ENCODE measurements around the gene CD55. TPM values are rescaled to one million over a fixed set of nuclear protein-coding genes. Genes with fewer than 3 reads are reported as not detected.

CD55 gene
- total and polyA plus RNA-seq, 2 of the 8 experiments (the other 6 are each of a cell fraction or from before 2014, with no cell fraction given): 20.1 to 22.8 TPM

- TF ChIP-seq POLR2AphosphoS5 (IDR thresholded peaks at IDR 0.05; ENCODE audit: low read depth, low read length) (no peak), MAFK (IDR thresholded peaks at IDR 0.05; ENCODE audit: low read depth, low read length) (no peak), CREB1 (IDR thresholded peaks at IDR 0.05) (no peak), SRF (IDR thresholded peaks at IDR 0.05; ENCODE audit: low read depth, low read length) (no peak)
- Histone ChIP-seq H2BK12ac (ENCODE audit: low read depth, low read length) (no peak overlapping the region), H2BK20ac (ENCODE audit: low read length) (no peak overlapping the region), H3K79me1 (ENCODE audit: low read depth, low read length) (no peaks in the 10 kb centered on the region), H3K4me3 (ENCODE audit: extremely low read depth in 1 of 4, insufficient read depth in 2 of 4, low read depth in 3 of 4, low read length in 4 of 4) (no peak overlapping the region), H3K27ac (ENCODE audit: low read depth, low read length) (no peak overlapping the region), H2BK120ac (replicated peaks; ENCODE audit: low read depth, low read length) (no peak overlapping the region), H4K5ac (ENCODE audit: insufficient read length, low read depth, low read length) (no peak overlapping the region), H3K4me1 (replicated peaks in 1 of 4; ENCODE audit: control insufficient read depth in 3 of 4, insufficient read depth in 4 of 4, low read length in 3 of 4) (peaks cover 2 to 6% (median 6%) of the 10 kb centered on the region in 4 experiments; a peak in 4 of 7 replicates), H3K36me3 (ENCODE audit: control insufficient read depth in 2 of 4, insufficient read depth in 4 of 4, low read length in 3 of 4) (no peaks in the 10 kb centered on the region; a peak in 1 of 8 replicates), H3K23me2 (ENCODE audit: low read depth, low read length) (peaks cover 4% of the 10 kb centered on the region), H2BK5ac (ENCODE audit: low read depth, low read length) (no peak overlapping the region), H3K4ac (replicated peaks; ENCODE audit: insufficient read length, low read depth, low read length) (no peak overlapping the region), H4K91ac (replicated peaks; ENCODE audit: insufficient read length, low read length) (no peak overlapping the region), H2AK5ac (ENCODE audit: low read depth, low read length) (no peak overlapping the region), H4K8ac (ENCODE audit: extremely low read depth, insufficient read depth, low read length) (no peak overlapping the region), H3K27me3 (replicated peaks in 1 of 4; ENCODE audit: control insufficient read depth in 3 of 4, extremely low read depth in 1 of 4, insufficient read depth in 3 of 4, low read length in 3 of 4) (no peaks in the 10 kb centered on the region), H2AFZ (ENCODE audit: low read length) (no peak overlapping the region), H3K23ac (ENCODE audit: insufficient read length) (no peak overlapping the region), H3K79me2 (ENCODE audit: control insufficient read depth in 1 of 2, insufficient read depth in 2 of 2, low read length in 2 of 2) (no peaks in the 10 kb centered on the region), H3K4me2 (ENCODE audit: insufficient read depth in 1 of 2, low read depth in 2 of 2, low read length in 2 of 2) (no peak overlapping the region), H3K14ac (ENCODE audit: insufficient read length) (no peak overlapping the region), H2BK15ac (ENCODE audit: low read length) (no peak overlapping the region), H4K20me1 (replicated peaks in 1 of 2; ENCODE audit: control insufficient read depth in 1 of 2, insufficient read depth in 2 of 2, low read length in 2 of 2) (peaks cover 0 to 3% of the 10 kb centered on the region in 2 experiments), H3K9me3 (ENCODE audit: insufficient read depth in 2 of 2, low read depth in 1 of 2, low read length in 1 of 2) (no peaks in the 10 kb centered on the region), H3K18ac (ENCODE audit: extremely low read depth, low read length) (no peak overlapping the region), H3K9ac (replicated peaks in 1 of 4; ENCODE audit: extremely low read depth in 1 of 4, low read depth in 3 of 4, low read length in 3 of 4) (no peak overlapping the region), H3K56ac (replicated peaks; ENCODE audit: insufficient read length, low read depth, low read length) (no peak overlapping the region)
- FAIRE-seq (no peak), DNase-seq (ENCODE audit: low read depth in 1 of 2, low spot score in 2 of 2) (no peak)
- 91% methylated on average over 3 of the region's 3 CpGs; no CpG with 5 or more reads in 1 of the 2 experiments for WGBS, 2 experiments (ENCODE audit: extremely low coverage in 1 of 2, insufficient coverage in 1 of 2, insufficient read length in 1 of 2, insufficient replicate concordance in 2 of 2, low coverage in 1 of 2, low lambda C conversion rate in 2 of 2, missing lambda C conversion rate in 1 of 2)
- ChIA-PET POLR2A (ENCODE audit: partially characterized antibody) (interaction anchor here (1.0 to 2.6 kb wide), 2 partner anchors 10 to 23 kb away, joined by 3 to 21 read pairs; partner anchors contain the start of gene CD55), CTCF (ENCODE audit: partially characterized antibody) (interaction anchor here (0.8 to 1.9 kb wide), 3 partner anchors 8 to 24 kb away, joined by 3 to 6 read pairs (median 3); partner anchors contain the start of gene CD55)
Observed at GRCh38 chr1:207311888-207312603, 9.4 kb upstream of the CD55 start.
